Colon (tissue), 2 donors: ENCODE results near the gene XAGE2.
A peak's percentile ranks its signal among the peaks of the same experiment; 100 is the strongest.
"Not testable (repeated sequence)": the region's sequence is repeated elsewhere in the genome, so short reads cannot be mapped to it uniquely, and the experiment has no call there.

Experiments
- FAIRE-seq: peaks from 2 replicates; lab custom pipeline; 2012; peaks lifted over from hg19 to GRCh38; lab: Jason Lieb, UNC
- donor health status: control.
- donor health status: control.

The XAGE2 gene, protein sequence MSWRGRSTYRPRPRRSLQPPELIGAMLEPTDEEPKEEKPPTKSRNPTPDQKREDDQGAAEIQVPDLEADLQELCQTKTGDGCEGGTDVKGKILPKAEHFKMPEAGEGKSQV

DNA sequence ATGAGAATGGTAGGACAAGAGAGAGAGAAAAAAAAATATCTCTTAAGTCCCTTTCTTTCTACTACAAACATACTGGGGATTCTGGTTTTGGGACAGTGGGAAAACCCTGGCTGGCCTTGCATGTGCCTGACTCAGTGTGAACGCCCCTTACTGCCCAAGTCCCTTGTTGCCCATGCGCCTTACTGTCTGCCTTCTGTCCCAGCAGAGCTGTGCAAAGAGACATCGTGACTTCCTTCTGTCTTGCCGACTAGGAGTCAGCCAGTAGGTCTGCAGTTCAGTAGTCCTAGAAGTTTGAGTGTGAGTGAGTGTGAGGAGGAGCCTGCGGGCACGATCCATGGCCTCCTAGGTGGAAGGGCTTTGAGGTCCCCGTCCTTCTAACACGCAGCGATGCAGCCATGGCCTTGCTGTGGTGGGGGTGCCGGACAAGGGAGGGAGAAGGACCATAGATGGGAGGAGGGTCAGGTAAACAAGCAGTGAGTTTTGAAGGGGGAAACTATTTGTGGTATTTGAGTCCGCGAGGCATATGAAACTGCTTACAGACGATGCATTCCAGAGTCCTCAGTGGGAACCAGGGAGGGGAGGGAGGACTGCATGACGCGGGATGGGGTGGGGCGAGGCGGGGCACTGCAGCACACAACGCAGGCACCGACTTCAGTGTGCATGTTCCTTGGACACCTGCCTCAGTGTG, at the start of gene XAGE2:
XAGE2 (plus strand) TSS at position 654 of the 688 bp plus-strand sequence. CDS start 994 bp downstream, outside the sequence.
- FAIRE-seq, result no peak

DNA sequence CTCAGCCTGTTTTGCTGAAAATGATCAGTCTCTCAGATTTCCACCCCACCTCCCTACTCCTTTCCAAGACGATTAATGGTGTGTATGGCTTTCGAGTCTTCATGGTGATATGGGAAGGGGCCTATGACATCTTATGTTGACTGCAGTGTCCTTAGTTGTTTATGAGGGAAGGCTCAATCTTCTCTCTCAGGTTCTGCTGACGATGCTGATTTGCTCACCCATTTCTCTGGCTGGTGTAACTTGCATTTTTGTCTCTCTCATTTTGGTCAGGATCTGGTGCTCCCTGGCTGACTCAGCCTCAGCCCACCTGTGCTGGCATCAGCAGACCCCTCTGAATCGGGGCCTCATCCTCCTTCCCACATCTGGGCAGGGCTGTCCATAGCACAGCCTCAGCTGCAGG, 31.4 kb upstream of the XAGE2 start:
- FAIRE-seq, result no peak

DNA sequence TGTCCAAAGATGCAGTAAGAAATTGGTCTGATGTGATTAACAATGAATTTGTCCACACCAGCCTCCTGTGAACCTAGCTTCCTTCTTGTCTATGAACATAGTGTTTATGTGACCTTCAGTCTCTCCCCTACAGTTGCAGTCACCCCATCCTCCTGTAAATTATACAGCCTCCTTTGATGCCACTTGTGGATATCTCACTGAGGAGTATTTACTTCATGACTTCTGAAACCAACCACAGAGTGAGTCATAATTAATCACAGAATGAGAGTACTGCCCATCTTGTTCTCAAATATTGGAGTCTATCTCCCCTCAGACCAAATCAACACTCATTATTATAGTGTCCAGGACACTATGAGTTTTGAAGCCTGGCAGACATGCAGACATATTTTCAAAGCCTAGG, 27.3 kb upstream of the XAGE2 start:
- FAIRE-seq, result no peak

DNA sequence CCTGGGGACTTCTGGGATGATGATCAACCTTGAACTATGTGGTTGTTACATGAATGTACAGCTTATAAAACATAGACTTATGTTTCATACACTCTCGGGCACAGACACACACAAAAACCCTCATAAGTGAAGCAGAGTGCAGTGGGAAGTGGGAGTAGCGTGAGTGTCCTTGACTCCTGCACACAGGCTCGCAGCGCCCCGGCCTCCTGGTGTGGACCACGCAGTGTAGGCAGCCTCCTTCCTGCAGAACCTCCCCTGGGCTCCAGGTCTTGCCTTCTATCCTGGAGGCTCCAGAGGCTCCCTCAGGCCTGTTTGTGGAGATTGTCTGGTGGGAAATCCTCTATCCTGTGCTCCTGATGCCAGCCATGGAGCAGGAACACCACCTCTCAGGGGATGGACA, 25.7 kb upstream of the XAGE2 start:
- FAIRE-seq, result not testable (repeated sequence)

DNA sequence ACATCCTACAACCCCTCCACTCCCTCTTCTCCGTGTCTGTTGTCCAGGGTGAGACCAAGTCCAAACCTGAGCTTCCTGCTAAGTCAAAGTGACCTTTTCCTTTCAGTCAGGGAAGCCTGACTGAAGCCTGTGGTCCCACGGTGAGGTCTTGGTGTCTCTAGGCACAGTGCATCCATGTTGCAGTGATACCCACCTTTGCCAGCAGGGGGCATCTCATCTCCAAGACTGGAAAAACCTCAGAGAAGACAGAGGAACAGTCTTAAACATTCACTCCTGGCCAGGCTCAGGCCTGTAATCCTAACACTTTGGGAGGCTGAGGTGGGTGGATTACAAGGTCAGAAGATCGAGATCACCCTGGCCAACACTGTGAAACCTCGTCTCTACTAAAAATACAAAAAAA, 23.4 kb upstream of the XAGE2 start:
- peak; percentile 10 for FAIRE-seq

DNA sequence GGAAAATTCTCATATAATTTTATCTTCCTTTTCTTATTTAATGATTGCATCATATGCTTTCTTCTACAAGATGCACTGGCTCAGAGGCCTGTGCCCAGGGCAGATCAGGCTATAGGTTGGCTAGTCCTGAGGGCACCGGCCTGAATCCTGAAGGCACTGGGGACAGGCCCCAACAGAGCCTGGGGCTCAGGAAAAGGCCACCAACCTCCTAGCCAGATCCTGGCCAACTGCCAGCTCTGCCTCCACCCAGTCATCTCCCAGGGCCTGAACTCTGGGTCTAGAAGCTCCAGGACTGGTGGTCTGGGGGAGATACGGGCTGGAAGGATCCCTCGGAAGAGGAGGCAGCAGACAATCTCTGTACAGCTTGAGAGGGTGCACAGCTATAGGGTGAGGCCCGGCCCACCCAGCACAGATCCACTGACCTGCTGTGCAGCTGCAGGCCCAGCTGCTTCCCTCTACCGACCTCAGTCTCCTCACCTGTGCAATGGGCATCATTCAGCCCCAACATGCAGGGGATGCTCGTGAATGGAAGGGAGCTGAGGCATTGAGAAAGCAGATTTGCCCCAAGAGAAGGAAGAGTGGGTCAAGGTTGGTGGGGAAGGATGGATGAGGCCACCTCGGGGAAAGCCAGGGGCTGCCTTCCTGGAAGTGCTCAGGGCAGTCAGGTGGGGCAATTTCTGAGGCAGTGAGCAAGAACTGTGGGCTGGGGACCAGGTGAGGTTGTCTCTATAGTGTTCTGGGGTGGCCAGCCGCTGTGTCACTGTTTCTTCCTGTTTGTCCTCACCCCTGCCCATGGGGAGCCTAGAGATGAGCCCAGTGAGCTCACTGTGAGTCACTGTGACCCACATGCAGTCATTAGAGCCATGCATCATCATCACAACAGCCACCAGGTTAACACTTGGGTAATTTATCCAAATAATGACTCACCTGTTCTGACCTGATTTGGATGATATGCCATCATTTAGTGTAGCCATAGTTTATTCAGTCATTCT, 22.4 kb upstream of the XAGE2 start:
- FAIRE-seq, result peak; percentile 86

DNA sequence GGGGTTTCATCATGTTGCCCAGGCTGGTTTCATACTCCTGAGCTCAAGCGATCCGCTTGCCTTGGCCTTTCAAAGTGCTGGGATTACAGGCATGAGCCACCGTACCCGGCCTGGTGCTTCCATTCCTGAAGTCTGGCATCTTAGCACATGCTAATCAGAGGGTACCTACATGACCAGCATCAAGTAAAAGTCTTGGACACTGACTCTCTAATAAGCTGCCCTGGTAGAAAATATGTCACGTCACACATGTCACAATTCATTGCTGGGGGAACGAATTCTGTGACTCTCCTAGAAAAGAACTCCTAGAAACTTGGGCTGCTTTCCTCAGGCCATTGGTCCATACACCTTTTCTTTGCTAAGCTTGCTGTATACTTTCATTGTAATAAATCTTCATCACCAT, 19.1 kb upstream of the XAGE2 start:
- FAIRE-seq, result no peak

DNA sequence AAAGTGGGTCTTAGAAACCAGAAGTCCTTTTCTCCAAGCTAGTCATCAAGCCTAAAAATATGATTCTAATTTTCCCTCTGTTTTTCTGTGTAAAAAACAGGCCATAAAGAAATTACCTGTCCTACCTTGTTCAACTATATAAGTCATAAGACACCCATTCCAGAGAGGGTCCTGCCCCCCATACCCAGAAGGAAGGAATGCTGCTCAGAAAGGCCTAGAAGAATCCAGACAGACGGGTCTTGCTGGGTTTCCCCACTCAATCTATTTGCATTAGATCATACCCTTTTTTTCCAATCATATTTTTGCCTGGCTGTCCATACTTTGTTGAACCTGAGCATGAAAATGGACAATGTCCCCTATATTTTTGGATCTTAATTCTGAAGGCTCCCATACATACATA, 16.3 kb upstream of the XAGE2 start:
- no peak for FAIRE-seq

DNA sequence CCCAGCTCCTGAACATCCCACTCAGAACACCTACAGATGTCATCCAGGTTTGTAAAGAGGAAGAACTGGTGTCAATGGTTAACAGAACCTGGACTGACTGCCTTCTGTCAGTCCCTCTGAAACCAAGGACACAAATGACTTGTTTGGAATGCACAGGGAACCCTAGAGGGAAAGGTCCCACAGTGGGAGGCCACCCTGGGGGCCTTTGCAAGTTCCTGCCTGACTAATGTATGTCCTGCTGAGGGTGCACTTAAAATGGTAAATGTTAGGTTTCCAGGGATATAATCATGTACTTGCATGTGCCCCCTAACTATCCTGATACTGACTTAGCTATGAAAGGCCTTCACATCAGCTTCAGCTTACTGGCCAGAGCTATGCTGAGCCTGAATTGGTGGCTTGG, 15.0 kb upstream of the XAGE2 start:
- FAIRE-seq, result no peak

DNA sequence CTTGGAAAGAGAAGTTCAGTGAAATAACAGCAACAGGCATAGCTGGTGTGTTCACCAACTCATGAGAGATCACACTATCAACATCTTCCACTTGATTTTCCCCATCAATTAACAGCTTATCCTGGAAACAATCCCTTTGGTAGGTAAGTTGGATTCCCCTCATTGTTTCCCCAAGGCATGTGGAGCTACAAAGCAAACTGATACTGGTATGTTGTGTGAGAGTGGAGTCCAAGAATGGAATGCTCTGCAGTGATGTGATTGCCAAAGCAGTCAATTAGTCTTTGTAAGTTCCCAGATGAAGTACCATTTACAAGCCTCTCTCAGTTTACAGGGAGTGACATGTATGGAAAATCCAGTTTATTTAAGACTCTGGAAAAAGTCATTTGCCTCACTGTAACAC, 13.7 kb upstream of the XAGE2 start:
- FAIRE-seq, result no peak

DNA sequence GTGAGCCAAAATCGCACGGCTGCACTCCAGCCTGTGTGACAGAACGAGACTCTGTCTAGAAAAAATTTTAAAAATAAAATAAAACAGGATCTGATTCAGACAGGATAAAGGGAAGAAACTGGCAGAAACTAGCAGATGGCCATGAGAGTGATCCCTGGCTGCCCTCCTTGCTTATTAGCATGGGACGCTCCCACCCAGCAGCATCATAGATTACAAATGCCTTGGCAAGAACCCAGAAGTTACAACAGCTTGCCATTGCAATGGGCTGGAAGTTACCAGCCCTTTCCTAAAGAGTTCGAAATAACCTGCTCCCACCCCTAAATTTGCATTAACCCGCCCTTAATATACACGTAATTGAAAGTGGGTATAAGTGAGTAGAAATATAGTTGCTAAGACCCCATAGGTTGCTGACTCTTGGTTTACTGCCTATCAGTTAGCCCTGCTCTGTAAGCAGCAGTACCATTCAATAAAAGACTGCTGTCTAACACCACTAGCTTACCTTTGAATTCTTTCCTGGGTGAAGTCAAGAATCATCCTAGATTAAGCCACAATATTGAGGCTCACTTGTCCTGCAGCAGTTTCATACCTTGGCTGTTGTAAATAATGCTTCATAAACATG, 9.1 kb upstream of the XAGE2 start:
- FAIRE-seq, result no peak

DNA sequence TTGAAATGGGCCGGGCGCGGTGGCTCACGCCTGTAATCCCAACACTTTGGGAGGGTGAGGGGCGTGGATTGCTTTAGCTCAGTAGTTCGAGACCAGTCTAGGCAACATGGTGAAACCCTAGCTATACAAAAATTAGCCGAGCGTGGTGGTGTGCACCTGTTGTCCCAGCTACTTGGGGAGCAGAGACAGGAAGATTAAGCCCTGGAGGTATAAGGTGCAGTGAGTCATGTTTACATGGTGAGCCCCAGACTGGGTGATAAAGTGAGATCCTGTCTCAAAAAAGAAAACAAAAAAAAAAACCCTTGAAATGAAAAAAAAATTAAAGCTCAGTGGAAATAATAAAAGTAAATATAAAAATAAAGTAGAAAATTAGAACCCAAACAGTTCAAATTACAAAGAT, 6.9 kb upstream of the XAGE2 start:
- no peak for FAIRE-seq

DNA sequence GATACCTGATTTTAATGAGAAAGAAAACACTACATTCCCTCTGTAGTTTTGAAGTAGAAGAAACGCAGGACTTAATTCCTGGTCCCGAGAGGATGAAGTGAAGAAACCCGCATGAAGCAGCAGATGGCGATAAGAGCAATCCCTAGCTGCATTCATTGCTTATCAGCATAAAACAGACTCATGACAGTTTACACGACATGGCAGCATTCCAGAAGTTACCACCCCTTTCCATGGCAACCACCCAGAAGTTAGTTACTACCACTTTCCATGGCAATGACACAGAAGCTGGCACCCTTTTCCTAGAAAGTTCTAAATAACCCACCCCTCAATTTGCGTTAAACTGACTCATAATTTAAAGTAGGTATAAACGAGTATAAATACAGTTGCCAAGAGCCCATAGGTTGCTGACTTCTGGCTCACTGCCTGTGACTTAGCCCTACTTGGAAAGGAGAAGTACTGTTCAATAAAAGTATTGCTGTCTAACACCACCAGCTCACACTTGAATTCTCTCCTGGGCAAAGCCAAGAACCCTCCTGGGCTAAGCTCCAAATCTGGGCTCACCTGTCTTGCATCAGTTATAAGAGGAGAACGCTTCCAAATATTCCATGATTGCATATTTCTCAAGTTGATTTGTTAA, 5.5 kb upstream of the XAGE2 start:
- peak; percentile 69 for FAIRE-seq

DNA sequence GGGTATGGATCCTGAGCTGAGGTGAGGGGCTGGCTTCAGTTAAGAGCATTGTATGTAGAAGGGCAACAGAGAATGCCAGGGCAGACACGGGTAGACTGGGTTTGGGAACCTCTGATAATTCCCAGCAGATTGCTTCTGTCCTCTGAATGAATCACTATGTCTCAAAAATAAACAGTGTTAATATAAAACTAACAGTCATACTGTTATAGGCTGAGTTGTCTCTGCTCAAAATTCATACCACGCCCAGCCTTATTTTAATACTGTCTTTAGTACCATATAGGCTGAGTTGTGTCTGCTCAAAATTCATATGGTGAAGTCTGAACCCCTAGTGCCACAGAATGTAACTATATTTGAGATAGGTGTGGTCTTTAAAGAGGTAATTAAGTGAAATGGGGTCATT, 10.0 kb downstream of the XAGE2 start:
- no peak for FAIRE-seq

DNA sequence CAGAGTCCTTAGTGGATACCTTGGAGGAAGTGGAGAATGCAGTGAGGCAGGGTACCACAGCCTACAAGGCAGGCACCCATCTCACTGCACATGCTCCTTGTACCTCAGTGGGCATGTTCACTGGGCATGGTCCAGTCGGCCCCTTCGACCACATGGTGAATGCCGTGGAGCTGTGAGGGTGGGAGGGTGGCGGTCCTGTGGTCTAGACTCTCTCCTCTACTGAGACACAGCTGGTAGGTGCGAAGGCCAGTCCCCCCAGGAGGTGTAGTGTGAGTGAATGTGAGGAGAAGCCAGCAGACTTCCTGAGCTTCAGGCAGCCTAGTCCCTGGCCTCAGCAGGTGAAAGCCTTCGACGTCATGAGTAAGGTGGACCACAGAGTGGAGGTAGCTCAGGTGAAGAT, 12.2 kb downstream of the XAGE2 start:
- no peak for FAIRE-seq

DNA sequence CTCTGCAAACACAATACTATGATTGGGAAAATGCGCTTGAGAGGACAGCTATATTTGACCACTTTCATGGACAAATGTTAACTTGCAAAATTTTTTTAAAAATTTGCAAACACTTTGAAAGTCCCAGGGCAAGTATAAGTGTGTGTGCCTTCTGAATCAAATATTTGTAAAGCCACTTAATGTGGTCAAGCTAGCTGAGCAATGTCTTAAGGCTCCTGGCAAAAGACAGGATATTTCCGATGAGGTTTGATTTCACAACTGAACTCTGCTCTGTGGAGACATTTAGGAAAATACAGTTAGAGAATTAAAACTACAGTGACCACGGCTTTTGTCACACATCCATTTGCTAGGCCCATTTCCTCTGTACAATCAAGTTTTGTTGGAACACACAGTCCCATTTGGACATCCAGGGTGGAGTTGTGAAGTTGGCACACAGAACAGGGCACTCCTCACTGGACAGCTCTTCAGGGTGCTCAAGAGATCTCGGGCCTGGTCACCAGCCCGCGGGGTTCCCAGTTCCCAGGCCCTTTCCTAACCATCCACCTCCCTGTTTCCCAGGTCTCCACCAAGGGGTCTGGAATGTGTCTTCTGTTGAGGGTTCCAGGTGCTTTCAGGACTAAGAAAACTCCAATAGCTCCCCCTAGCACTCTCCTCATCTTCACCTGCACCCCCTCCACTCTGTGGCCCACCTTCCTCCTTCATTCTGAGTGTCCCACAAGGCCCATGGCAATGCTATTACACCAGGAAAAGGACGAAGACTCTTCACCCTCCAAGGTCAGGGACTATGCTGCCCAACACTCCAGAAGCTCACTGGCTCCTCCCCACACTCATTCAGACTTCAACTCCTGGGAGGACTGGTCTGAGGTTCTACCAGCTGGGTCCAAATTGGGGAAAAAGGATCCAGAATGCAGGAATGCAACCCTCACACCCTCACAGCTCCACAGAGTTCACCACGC, 41.9 kb downstream of the XAGE2 start:
- no peak for FAIRE-seq

DNA sequence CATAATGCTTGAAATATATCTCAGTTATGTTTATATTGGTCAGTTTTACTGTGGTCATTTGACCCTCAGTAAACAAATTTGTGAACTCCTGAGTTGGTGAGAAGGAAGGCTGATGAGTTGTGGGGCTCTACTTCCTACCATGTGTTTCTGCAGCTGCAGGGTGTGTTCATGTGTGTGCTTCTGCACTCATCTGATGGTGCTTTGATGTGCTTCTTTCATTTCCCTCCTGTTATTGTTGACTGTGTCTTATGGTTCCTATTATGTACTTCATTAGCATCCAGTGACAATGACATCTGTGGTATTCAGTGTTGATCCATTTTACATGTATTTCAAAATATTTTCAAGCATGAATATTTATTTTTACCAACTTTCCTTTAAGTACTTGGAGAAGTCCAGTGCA, 46.5 kb downstream of the XAGE2 start:
- FAIRE-seq, result peak; percentile 94

DNA sequence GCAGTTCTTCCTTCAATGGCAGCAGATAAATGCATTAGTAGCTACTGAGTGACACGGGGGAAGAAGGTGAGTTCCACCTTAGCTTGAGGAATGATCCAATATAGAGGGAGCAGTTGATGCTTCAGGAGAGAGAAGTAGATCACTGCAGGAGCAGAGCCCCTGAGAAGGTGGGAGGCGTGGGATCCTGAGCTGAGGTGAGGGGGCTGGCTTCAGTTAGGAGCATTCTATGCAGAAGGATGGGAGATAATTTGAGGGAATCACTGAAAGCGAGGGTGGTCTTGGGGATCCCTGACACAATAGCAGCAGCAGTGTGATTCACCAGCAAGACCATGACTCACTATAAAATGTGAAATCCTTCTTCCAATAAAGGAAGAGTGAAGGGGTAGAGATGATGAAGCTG, 48.0 kb downstream of the XAGE2 start:
- FAIRE-seq, result no peak

DNA sequence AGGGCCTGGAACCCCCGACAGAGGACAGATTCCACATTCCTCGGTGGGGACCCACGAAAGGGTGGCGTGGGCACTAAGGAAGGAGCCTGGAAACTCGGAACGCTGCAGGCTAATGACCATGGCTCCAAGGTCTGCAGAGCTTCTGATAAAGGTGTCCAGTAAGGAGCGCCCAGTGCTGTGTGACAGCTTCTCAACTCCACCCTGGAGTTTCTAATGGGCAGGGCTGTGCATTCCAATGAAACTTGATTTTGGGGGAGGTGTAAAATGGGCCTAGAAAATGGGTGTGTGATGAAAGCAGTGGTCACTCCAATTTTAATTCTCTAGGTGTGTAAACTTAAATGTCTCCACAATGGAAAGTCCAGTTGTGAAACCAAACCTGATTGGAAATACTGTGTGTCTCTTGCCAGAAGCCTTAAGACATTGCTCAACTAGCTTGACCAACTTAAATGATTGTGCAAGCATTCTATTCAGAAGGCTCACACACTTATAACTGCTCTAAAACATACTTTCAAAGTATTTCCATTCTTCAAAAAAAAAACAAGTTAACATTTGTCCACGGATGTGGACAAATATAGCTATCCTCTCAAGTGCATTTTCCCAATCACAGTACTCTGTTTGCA, 52.1 kb downstream of the XAGE2 start:
- no peak for FAIRE-seq

DNA sequence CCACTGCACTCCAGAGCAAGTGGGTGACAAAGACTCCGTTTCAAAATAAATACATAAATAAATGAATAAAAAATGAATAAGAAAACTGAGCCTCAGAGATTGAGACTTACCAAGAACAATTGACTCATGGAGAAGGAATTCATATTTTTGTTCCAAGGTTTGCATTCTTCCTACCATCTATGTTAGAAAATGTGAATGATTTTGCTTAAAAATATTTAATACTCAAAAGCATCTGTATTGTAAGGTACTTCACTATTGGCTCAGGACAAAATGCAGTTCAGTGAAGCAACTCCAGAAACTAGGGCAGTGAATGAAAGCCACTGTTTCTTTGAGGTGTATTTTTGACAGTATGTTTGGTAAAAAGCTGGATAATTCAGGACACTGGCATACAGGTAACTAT, 54.1 kb downstream of the XAGE2 start:
- FAIRE-seq, result peak; percentile 96

DNA sequence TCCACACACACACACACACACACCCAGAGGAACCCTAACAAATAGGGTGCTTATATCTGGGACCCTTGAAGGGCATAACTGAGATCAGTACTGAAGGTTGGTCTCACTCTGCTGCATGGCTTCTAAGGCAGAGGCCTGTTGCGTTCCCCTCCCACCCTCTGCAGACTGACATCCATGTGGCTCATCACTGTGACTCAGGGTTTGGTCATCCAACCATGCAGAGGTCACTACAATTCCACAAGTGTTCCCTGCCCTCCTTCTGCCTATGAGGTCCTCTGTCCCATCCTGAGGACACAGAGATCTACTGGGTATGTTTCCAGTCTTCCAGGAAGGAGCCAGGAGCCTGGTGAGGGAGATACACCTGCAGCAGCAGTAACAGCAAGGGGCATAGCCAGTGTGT, 55.8 kb downstream of the XAGE2 start:
- no peak for FAIRE-seq
